IMR-90 (cell line): ENCODE measurements around the gene AMZ1. TPM values are rescaled to one million over a fixed set of nuclear protein-coding genes. Genes with fewer than 3 reads are reported as not detected.

Experiments used
- ATAC-seq: fragments of 200-7000 bp; cut with Tn5 transposase; 2 replicates; pipeline ENCODE4 v1.9.1; 2020; ENCODE audit warnings: low read depth, mild to moderate bottlenecking, moderate library complexity
- BruUV-seq: library from RNA; stranded (reverse); fragments of 400-500 nt; replicated peaks from 2 replicates; lab custom pipeline; 2021; lab: Mats Ljungman, UMichigan
- CTCF ChIA-PET: fragments of 300-600 bp; formaldehyde crosslinking; extraction: SDS; loops from one replicate; lab custom pipeline; 2021; ENCODE audit warnings: antibody characterized with exemption; lab: Yijun Ruan, JAX
- POLR2A ChIA-PET: fragments of 300-600 bp; sonication (Branson Sonifier 250); formaldehyde crosslinking; loops from one replicate; lab custom pipeline; 2022; ENCODE audit warnings: antibody characterized with exemption; ENCODE audit not compliant: unreplicated experiment; lab: Charles Lee
- DNase-seq: peaks from one replicate; pipeline ENCODE4 v3.0.0; 2013
- H2AFZ ChIP-seq: replicated peaks from 2 replicates; pipeline ENCODE3; 2013; ENCODE audit warnings: low read length, mild to moderate bottlenecking; ENCODE audit not compliant: poor library complexity
- H2AK5ac ChIP-seq: 2 replicates; pipeline ENCODE4 v1.6.1; 2013; ENCODE audit warnings: low read depth, low read length, inconsistent platforms
- H2AK9ac ChIP-seq: replicated peaks from 2 replicates; pipeline ENCODE3; 2013; ENCODE audit warnings: mild to moderate bottlenecking, low read depth, low read length, moderate library complexity; ENCODE audit not compliant: poor library complexity
- H2BK120ac ChIP-seq: 2 replicates; pipeline ENCODE4 v1.6.1; 2013; ENCODE audit warnings: low read depth, low read length, inconsistent platforms
- H2BK15ac ChIP-seq: 3 replicates; pipeline ENCODE4 v1.6.1; 2013; ENCODE audit warnings: low read depth, low read length, inconsistent platforms
- H2BK20ac ChIP-seq: 2 replicates; pipeline ENCODE4 v1.6.1; 2013; ENCODE audit warnings: low read depth, mild to moderate bottlenecking, inconsistent platforms, low read length, moderate library complexity
- H2BK5ac ChIP-seq: 2 replicates; pipeline ENCODE4 v1.6.1; 2013; ENCODE audit warnings: mild to moderate bottlenecking, low read depth, low read length, inconsistent platforms; ENCODE audit not compliant: poor library complexity, severe bottlenecking
- H3K14ac ChIP-seq: replicated peaks from 2 replicates; pipeline ENCODE4 v1.6.1; 2013; ENCODE audit warnings: low read depth, low read length, inconsistent platforms
- H3K18ac ChIP-seq: 2 replicates; pipeline ENCODE4 v1.6.1; 2013; ENCODE audit warnings: low read depth, low read length, control low read depth
- H3K23ac ChIP-seq: 2 replicates; pipeline ENCODE4 v1.6.1; 2013; ENCODE audit warnings: low read depth, low read length, inconsistent platforms
- H3K27ac ChIP-seq: 2 replicates; pipeline ENCODE4 v1.5.1; 2013; ENCODE audit warnings: mild to moderate bottlenecking, control low read depth, low read length; ENCODE audit not compliant: insufficient read depth
- H3K27me3 ChIP-seq: 2 replicates; pipeline ENCODE4 v1.6.1; 2013; ENCODE audit warnings: low read length; ENCODE audit not compliant: control insufficient read depth, insufficient read depth
- H3K36me3 ChIP-seq: 2 replicates; pipeline ENCODE4 v1.6.1; 2013; ENCODE audit warnings: low read length, mixed read lengths; ENCODE audit not compliant: control insufficient read depth, insufficient read depth
- H3K4ac ChIP-seq: 2 replicates; pipeline ENCODE4 v1.6.1; 2013; ENCODE audit warnings: low read depth, low read length, inconsistent platforms
- H3K4me1 ChIP-seq: 2 replicates; pipeline ENCODE4 v1.6.1; 2013; ENCODE audit warnings: low read length, mixed read lengths; ENCODE audit not compliant: control insufficient read depth, insufficient read depth
- H3K4me2 ChIP-seq: 2 replicates; pipeline ENCODE4 v1.6.1; 2013; ENCODE audit warnings: low read depth, mild to moderate bottlenecking, control low read depth, low read length, moderate library complexity
- H3K4me3 ChIP-seq: 2 replicates; pipeline ENCODE4 v1.5.1; 2013; ENCODE audit warnings: low read depth, mild to moderate bottlenecking, control low read depth, low read length, moderate library complexity; ENCODE audit not compliant: insufficient read depth
- H3K56ac ChIP-seq: 2 replicates; pipeline ENCODE4 v1.6.1; 2013; ENCODE audit warnings: low read length, inconsistent platforms; ENCODE audit not compliant: insufficient read depth; ENCODE audit errors: extremely low read depth
- H3K79me1 ChIP-seq, 2 experiments: 2 replicates each; pipeline ENCODE4 v1.6.1; 2013; ENCODE audit warnings: low read length in 2 of 2, inconsistent platforms in 1 of 2, low read depth in 1 of 2
- H3K9ac ChIP-seq: 2 replicates; pipeline ENCODE4 v1.6.1; 2013; ENCODE audit warnings: low read depth, low read length, control low read depth
- H3K9me1 ChIP-seq: 2 replicates; pipeline ENCODE4 v1.6.1; 2013; ENCODE audit warnings: low read length, inconsistent platforms; ENCODE audit not compliant: insufficient read depth
- H3K9me3 ChIP-seq: 2 replicates; pipeline ENCODE4 v1.6.1; 2013; ENCODE audit warnings: low read length; ENCODE audit not compliant: control insufficient read depth, insufficient read depth
- H4K20me1 ChIP-seq: 2 replicates; pipeline ENCODE4 v1.6.1; 2013; ENCODE audit warnings: low read length, inconsistent platforms; ENCODE audit not compliant: insufficient read depth
- H4K5ac ChIP-seq: 2 replicates; pipeline ENCODE4 v1.6.1; 2013; ENCODE audit warnings: mild to moderate bottlenecking, low read depth, low read length, control low read depth
- H4K8ac ChIP-seq, 2 experiments: 2 replicates each; pipeline ENCODE4 v1.6.1; 2013; ENCODE audit warnings: low read depth in 2 of 2, low read length in 2 of 2, control low read depth in 1 of 2, inconsistent platforms in 1 of 2
- H4K91ac ChIP-seq: 2 replicates; pipeline ENCODE4 v1.6.1; 2013; ENCODE audit warnings: low read depth, low read length, inconsistent platforms; ENCODE audit not compliant: insufficient read depth
- BHLHE40 ChIP-seq: fragments of 150-350 bp; IDR thresholded peaks from 2 replicates; pipeline ENCODE4 v1.6.1; 2016; ENCODE audit warnings: mild to moderate bottlenecking, low read depth, low read length
- CEBPB ChIP-seq: IDR thresholded peaks from 2 replicates; pipeline ENCODE4 v1.6.1; 2012; ENCODE audit warnings: low read depth, low read length, improper control_type of control experiment
- CHD1 ChIP-seq: IDR thresholded peaks from 2 replicates; pipeline ENCODE4 v1.6.1; 2012; ENCODE audit warnings: low read depth, low read length, improper control_type of control experiment
- FOS ChIP-seq: fragments of 150-350 bp; IDR thresholded peaks from 2 replicates; pipeline ENCODE4 v1.6.1; 2016; ENCODE audit warnings: low read depth, low read length
- MAFK ChIP-seq: IDR thresholded peaks from 2 replicates; pipeline ENCODE4 v1.6.1; 2012; ENCODE audit warnings: low read depth, low read length, improper control_type of control experiment
- MAZ ChIP-seq: IDR thresholded peaks from 2 replicates; pipeline ENCODE4 v1.6.1; 2012; ENCODE audit warnings: low read depth, mild to moderate bottlenecking, low read length, improper control_type of control experiment, moderate library complexity, borderline replicate concordance
- MXI1 ChIP-seq: IDR thresholded peaks from 2 replicates; pipeline ENCODE4 v1.6.1; 2012; ENCODE audit warnings: low read depth, mild to moderate bottlenecking, low read length, moderate library complexity, borderline replicate concordance
- NFE2L2 ChIP-seq: fragments of 150-350 bp; IDR thresholded peaks from 2 replicates; pipeline ENCODE4 v1.6.1; 2016; ENCODE audit warnings: low read depth, mild to moderate bottlenecking, low read length
- POLR2A ChIP-seq: IDR thresholded peaks from 2 replicates; pipeline ENCODE4 v1.6.1; 2012; ENCODE audit warnings: mild to moderate bottlenecking, low read depth, low read length
- RAD21 ChIP-seq: IDR thresholded peaks from 2 replicates; pipeline ENCODE4 v1.6.1; 2012; ENCODE audit warnings: low read length, improper control_type of control experiment
- RCOR1 ChIP-seq: IDR thresholded peaks from 2 replicates; pipeline ENCODE4 v1.6.1; 2012; ENCODE audit warnings: mild to moderate bottlenecking, low read length, improper control_type of control experiment; ENCODE audit not compliant: insufficient replicate concordance
- RFX5 ChIP-seq: IDR thresholded peaks from 2 replicates; pipeline ENCODE4 v1.8.0; 2012; ENCODE audit warnings: low read depth, mild to moderate bottlenecking, low read length, moderate library complexity
- SMC3 ChIP-seq: fragments of 150-350 bp; IDR thresholded peaks from 2 replicates; pipeline ENCODE4 v1.6.1; 2016; ENCODE audit warnings: low read depth, mild to moderate bottlenecking, antibody characterized with exemption, low read length, moderate library complexity
- WGBS, 2 experiments: methylation state at CpG; one replicate each; pipeline versions ENCODE4 v1.1.5 to v1.1.7; 2013; ENCODE audit warnings: missing lambda C conversion rate in 2 of 2; ENCODE audit not compliant: insufficient read length in 1 of 2; ENCODE audit errors: extremely low coverage in 2 of 2; 5-methylcytosine and 5-hydroxymethylcytosine counted together
- dilution Hi-C: fragments of 300-500 bp; cut with HindIII; formaldehyde crosslinking; loops from one replicate; pipeline ENCODE4 v1.14.3; 2018; ENCODE audit warnings: low sequenced_read_pairs; ENCODE audit not compliant: unreplicated experiment
- in situ Hi-C: fragments of 300-500 bp; cut with MboI; formaldehyde crosslinking; loops from 3 replicates; pipeline ENCODE4 v1.14.3; 2019; ENCODE audit warnings: low sequenced_read_pairs, inconsistent platforms, mixed read lengths
- intact Hi-C: fragments of 100-400 bp; cut with micrococcal nuclease; formaldehyde crosslinking; loops from 2 replicates; pipeline ENCODE4 v1.10.0; 2022
- polyA plus RNA-seq, 3 experiments: library from polyadenylated mRNA; depleted of rRNA; stranded (reverse); fragments of >200 nt; gene quantifications; 2 replicates each; pipeline ENCODE4 v1.2.3, GENCODE V29; 2012; ENCODE audit warnings: low replicate concordance in 1 of 3
- total RNA-seq: library from RNA; depleted of rRNA; stranded (reverse); fragments of >200 nt; gene quantifications from 2 replicates; pipeline ENCODE4 v1.2.3, GENCODE V29; 2012
- TF ChIP-seq, protein P1 (sequence below): fragments of 150-350 bp; IDR thresholded peaks from 2 replicates; pipeline ENCODE4 v1.6.1; 2017; ENCODE audit warnings: mild to moderate bottlenecking, antibody characterized with exemption, low read length, low read depth
- TF ChIP-seq, protein P2 (sequence below): conservative IDR thresholded peaks from 2 replicates; pipeline ENCODE4 v1.5.1; 2012; ENCODE audit warnings: mild to moderate bottlenecking, low read depth, low read length, improper control_type of control experiment
- TF ChIP-seq, protein P3 (sequence below): fragments of 150-350 bp; IDR thresholded peaks from 2 replicates; pipeline ENCODE4 v1.6.1; 2016; ENCODE audit warnings: low read depth, mild to moderate bottlenecking, low read length, moderate library complexity, borderline replicate concordance

The AMZ1 gene
- total and polyA plus RNA-seq, 2 of the 4 experiments (the other 2 are of a cell fraction), result 0.54 to 1.6 TPM

- no peaks in the 10 kb centered on the region for H3K9me3 ChIP-seq
- H3K14ac ChIP-seq, result no peak overlapping the region
- intact Hi-C loops (no loop called here), in situ Hi-C loops (no loop called here), dilution Hi-C loops (no loop called here)
- H3K36me3 ChIP-seq, result no peaks in the 10 kb centered on the region
- H2BK20ac ChIP-seq, result no peak overlapping the region
- no peak for TF ChIP-seq FOS
- no peak for TF ChIP-seq NFE2L2
- no peak for TF ChIP-seq RFX5
- no peak for TF ChIP-seq CEBPB
- no peak for TF ChIP-seq CHD1
- TF ChIP-seq POLR2A, result no peak
- TF ChIP-seq, protein P1, sequence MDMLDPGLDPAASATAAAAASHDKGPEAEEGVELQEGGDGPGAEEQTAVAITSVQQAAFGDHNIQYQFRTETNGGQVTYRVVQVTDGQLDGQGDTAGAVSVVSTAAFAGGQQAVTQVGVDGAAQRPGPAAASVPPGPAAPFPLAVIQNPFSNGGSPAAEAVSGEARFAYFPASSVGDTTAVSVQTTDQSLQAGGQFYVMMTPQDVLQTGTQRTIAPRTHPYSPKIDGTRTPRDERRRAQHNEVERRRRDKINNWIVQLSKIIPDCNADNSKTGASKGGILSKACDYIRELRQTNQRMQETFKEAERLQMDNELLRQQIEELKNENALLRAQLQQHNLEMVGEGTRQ, result no peak
- TF ChIP-seq, protein P2, sequence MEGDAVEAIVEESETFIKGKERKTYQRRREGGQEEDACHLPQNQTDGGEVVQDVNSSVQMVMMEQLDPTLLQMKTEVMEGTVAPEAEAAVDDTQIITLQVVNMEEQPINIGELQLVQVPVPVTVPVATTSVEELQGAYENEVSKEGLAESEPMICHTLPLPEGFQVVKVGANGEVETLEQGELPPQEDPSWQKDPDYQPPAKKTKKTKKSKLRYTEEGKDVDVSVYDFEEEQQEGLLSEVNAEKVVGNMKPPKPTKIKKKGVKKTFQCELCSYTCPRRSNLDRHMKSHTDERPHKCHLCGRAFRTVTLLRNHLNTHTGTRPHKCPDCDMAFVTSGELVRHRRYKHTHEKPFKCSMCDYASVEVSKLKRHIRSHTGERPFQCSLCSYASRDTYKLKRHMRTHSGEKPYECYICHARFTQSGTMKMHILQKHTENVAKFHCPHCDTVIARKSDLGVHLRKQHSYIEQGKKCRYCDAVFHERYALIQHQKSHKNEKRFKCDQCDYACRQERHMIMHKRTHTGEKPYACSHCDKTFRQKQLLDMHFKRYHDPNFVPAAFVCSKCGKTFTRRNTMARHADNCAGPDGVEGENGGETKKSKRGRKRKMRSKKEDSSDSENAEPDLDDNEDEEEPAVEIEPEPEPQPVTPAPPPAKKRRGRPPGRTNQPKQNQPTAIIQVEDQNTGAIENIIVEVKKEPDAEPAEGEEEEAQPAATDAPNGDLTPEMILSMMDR, result no peak
- no peak for TF ChIP-seq SMC3
- no peak for TF ChIP-seq RCOR1
- no peak for TF ChIP-seq BHLHE40
- no peak for TF ChIP-seq RAD21
- TF ChIP-seq MAFK, result no peak
- no peak for TF ChIP-seq MXI1
- TF ChIP-seq, protein P3, sequence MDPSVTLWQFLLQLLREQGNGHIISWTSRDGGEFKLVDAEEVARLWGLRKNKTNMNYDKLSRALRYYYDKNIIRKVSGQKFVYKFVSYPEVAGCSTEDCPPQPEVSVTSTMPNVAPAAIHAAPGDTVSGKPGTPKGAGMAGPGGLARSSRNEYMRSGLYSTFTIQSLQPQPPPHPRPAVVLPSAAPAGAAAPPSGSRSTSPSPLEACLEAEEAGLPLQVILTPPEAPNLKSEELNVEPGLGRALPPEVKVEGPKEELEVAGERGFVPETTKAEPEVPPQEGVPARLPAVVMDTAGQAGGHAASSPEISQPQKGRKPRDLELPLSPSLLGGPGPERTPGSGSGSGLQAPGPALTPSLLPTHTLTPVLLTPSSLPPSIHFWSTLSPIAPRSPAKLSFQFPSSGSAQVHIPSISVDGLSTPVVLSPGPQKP, result no peak
- TF ChIP-seq MAZ, result no peak
- no peak overlapping the region for H4K5ac ChIP-seq
- no peak overlapping the region for H2BK5ac ChIP-seq
- H4K91ac ChIP-seq, result no peak overlapping the region
- 86% methylated on average over 29 of the region's 40 CpGs; no CpG with 5 or more reads in 1 of the 2 experiments for WGBS, 2 experiments
- no peaks in the 10 kb centered on the region for H3K79me1 ChIP-seq
- no TSS peak for BruUV-seq
- ChIA-PET POLR2A (no interaction called here), CTCF (no interaction called here)
- no peak overlapping the region for H3K4me3 ChIP-seq
- no peak overlapping the region for H2AK9ac ChIP-seq
- no peak overlapping the region for H2AFZ ChIP-seq
- no peak overlapping the region for H2BK120ac ChIP-seq
- H4K20me1 ChIP-seq, result no peaks in the 10 kb centered on the region
- no peak overlapping the region for H2BK15ac ChIP-seq
- no peak overlapping the region for H3K23ac ChIP-seq
- ATAC-seq (no peak), DNase-seq (no peak)
- H3K56ac ChIP-seq, result no peak overlapping the region
- H3K9ac ChIP-seq, result no peak overlapping the region
- no peaks in the 10 kb centered on the region; the same call in 1 of the 2 replicates for H3K4me1 ChIP-seq
- H3K27ac ChIP-seq, result no peak overlapping the region
- H3K4ac ChIP-seq, result no peak overlapping the region
- H4K8ac ChIP-seq, result no peak overlapping the region
- no peaks in the 10 kb centered on the region for H3K9me1 ChIP-seq
- H3K27me3 ChIP-seq, result peaks cover 6% of the 10 kb centered on the region; the same call in 1 of the 2 replicates
- H3K18ac ChIP-seq, result no peak overlapping the region
- no peak overlapping the region for H3K4me2 ChIP-seq
- H2AK5ac ChIP-seq, result no peak overlapping the region
Observed at GRCh38 chr7:2700141-2700850, 12.3 kb downstream of the AMZ1 start.
